RWPE2 (cell line): Measurements from ENCODE around the gene COMMD1.

ENCODE experiments used
- ATAC-seq: fragments of 200-7000 bp; cut with Tn5 transposase; 3 replicates; pipeline ENCODE4 v1.9.1; 2021; ENCODE audit warnings: low read depth
- DNase-seq: peaks from one replicate; pipeline ENCODE4 v3.0.0-alpha.2; 2020; ENCODE audit warnings: low spot score
- H3K27ac ChIP-seq: fragments of 450-650 bp; 2 replicates; pipeline ENCODE4 v1.5.1; 2017; ENCODE audit warnings: mild to moderate bottlenecking; ENCODE audit not compliant: poor library complexity, severe bottlenecking
- H3K27me3 ChIP-seq: fragments of 250-450 bp; sonication (Bioruptor Pico); 2 replicates; pipeline ENCODE4 v1.5.1; 2021; ENCODE audit warnings: mild to moderate bottlenecking, moderate library complexity; ENCODE audit not compliant: insufficient read depth, poor library complexity, severe bottlenecking
- H3K36me3 ChIP-seq: fragments of 250-450 bp; sonication (Bioruptor Pico); 2 replicates; pipeline ENCODE4 v1.5.1; 2020; ENCODE audit warnings: low read depth, mild to moderate bottlenecking, moderate library complexity
- H3K4me1 ChIP-seq: fragments of 250-450 bp; sonication (Bioruptor Pico); 2 replicates; pipeline ENCODE4 v1.5.1; 2021; ENCODE audit warnings: mild to moderate bottlenecking, moderate library complexity; ENCODE audit not compliant: insufficient read depth, poor library complexity, severe bottlenecking
- H3K4me3 ChIP-seq: fragments of 250-450 bp; sonication (Bioruptor Pico); 2 replicates; pipeline ENCODE4 v1.5.1; 2021; ENCODE audit warnings: mild to moderate bottlenecking, moderate library complexity; ENCODE audit not compliant: severe bottlenecking
- H3K9me3 ChIP-seq: fragments of 250-450 bp; sonication (Bioruptor Pico); 2 replicates; pipeline ENCODE4 v1.5.1; 2021; ENCODE audit warnings: mild to moderate bottlenecking, moderate library complexity; ENCODE audit not compliant: severe bottlenecking
- TF ChIP-seq, protein P1 (sequence below): fragments of 450-650 bp; IDR thresholded peaks from one replicate; pipeline ENCODE4 v1.5.1; 2017; ENCODE audit warnings: mild to moderate bottlenecking, moderate library complexity; ENCODE audit not compliant: poor library complexity, severe bottlenecking

COMMD1 gene

DNA sequence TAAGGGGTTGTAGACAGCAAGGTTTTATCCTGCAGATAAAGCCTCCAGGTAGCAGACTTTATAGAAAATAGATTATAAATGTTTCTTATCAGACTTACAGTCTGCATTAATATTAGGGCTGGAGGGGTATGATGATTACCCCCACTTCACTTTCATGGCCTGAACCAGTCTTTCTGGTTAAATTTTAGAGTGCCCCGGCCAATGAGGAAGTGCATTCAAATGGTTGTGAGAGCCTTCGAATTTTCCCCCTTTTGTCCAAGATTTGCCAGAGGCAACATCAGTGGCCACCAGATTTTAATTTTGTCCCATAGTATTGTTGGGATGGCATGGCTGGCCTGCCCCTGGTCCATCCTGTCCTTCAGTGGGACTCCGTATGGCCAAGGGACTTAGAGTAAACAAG, 31.6 kb downstream of the COMMD1 start:
- no peaks in the 10 kb centered on the region for H3K27me3 ChIP-seq
- no peak for ATAC-seq
- no peaks in the 10 kb centered on the region for H3K9me3 ChIP-seq
- H3K4me1 ChIP-seq: no peaks in the 10 kb centered on the region
- no peak overlapping the region for H3K4me3 ChIP-seq
- DNase-seq: no peak
- TF ChIP-seq, protein P1, sequence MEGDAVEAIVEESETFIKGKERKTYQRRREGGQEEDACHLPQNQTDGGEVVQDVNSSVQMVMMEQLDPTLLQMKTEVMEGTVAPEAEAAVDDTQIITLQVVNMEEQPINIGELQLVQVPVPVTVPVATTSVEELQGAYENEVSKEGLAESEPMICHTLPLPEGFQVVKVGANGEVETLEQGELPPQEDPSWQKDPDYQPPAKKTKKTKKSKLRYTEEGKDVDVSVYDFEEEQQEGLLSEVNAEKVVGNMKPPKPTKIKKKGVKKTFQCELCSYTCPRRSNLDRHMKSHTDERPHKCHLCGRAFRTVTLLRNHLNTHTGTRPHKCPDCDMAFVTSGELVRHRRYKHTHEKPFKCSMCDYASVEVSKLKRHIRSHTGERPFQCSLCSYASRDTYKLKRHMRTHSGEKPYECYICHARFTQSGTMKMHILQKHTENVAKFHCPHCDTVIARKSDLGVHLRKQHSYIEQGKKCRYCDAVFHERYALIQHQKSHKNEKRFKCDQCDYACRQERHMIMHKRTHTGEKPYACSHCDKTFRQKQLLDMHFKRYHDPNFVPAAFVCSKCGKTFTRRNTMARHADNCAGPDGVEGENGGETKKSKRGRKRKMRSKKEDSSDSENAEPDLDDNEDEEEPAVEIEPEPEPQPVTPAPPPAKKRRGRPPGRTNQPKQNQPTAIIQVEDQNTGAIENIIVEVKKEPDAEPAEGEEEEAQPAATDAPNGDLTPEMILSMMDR: no peak
- no peak overlapping the region for H3K27ac ChIP-seq
- H3K36me3 ChIP-seq: no peaks in the 10 kb centered on the region

DNA sequence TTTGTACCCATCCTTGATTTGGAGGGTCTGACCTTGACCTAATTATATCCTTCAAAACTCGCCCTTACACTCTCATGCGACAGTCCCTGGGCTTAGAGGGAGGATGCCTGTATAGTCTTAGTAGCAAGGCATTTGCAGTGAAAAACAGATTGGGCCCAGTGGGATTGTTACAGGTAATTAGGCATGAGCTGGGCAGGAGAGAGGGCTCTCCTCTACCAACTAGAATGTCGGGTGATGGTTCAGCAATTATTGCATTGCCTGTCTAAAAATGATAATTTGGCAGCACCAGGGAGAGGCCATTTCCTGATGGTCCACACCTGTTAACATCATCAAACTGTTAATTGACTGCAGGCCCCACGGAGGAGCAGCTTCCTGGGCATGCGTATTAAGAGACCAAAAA, 32.4 kb downstream of the COMMD1 start:
- DNase-seq (no peak), ATAC-seq (no peak)
- Histone ChIP-seq H3K4me3 (no peak overlapping the region), H3K27me3 (no peaks in the 10 kb centered on the region), H3K36me3 (no peaks in the 10 kb centered on the region), H3K27ac (no peak overlapping the region), H3K4me1 (no peaks in the 10 kb centered on the region), H3K9me3 (no peaks in the 10 kb centered on the region)
- TF ChIP-seq, protein P1: no peak

DNA sequence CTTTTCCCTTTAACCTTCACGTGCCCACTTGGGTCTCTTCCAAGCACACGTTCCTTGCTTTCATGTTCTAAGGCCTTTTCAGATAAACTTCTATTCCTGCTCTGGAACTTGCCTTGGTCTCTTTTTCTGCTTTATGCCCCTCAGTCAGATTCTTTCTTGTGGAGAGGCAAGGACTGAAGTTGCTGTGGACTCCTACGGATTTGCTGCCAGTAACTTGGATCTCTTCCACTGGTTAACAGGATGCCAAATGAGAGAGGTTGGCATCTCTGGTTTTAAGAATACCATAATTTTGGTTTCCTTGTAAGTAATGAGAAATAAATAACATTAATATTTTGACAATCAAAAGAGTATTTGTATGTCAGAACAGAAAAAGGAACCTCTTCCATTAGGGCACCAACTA, 33.0 kb downstream of the COMMD1 start:
- no peak for DNase-seq
- Histone ChIP-seq H3K36me3 (no peaks in the 10 kb centered on the region), H3K27ac (no peak overlapping the region)

DNA sequence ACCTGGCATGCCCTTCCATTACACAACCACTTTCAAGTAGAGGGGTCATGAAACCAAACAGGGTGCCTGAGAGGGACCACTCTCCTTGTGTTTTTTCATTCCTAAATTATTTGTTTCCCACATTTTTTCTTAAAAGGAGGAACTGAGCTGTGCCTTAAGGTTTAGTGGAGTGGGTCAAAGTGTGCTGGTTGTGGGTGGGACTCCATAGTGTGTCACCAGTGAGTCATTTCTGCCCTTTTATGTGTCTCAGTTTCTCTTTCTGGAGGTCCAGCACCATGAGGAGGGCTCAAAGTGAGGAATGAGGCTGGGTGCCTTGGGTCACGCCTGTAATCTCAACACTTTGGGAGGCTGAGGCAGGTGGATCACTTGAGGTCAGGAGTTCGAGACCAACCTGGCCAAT, 37.8 kb downstream of the COMMD1 start:
- Histone ChIP-seq H3K27ac (no peak overlapping the region), H3K9me3 (no peaks in the 10 kb centered on the region), H3K4me3 (no peak overlapping the region), H3K27me3 (no peaks in the 10 kb centered on the region), H3K36me3 (no peaks in the 10 kb centered on the region), H3K4me1 (peaks cover 7% of the 10 kb centered on the region)
- ATAC-seq: no peak
- no peak for DNase-seq
- TF ChIP-seq, protein P1: no peak

More for the DNA sequence above, 33.0 kb downstream of the COMMD1 start:
- no peak for ATAC-seq
- Histone ChIP-seq H3K9me3 (no peaks in the 10 kb centered on the region), H3K27me3 (no peaks in the 10 kb centered on the region), H3K4me3 (no peak overlapping the region), H3K4me1 (no peaks in the 10 kb centered on the region)
- TF ChIP-seq, protein P1: no peak

DNA sequence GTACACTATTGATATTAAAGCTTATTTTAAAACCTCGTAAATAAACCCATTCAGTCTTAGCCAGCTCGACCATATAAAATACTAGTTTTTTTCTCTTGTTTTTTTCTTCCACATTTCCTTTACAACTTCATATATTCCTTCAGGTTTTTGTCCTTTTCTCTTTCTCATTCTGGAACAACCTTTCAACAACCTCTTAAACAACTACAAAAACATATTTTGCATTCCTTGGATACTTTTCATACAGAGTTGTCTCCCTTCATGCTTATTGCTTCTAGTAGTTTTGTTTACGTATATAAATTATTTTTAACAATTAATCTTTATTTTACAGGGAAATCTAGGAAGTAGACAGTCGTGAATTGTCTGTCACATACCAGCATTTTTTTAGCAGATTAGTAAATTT, 41.2 kb downstream of the COMMD1 start:
- Histone ChIP-seq H3K36me3 (no peaks in the 10 kb centered on the region), H3K27me3 (no peaks in the 10 kb centered on the region), H3K4me1 (peaks cover 7% of the 10 kb centered on the region), H3K9me3 (no peaks in the 10 kb centered on the region), H3K4me3 (no peak overlapping the region), H3K27ac (no peak overlapping the region)
- DNase-seq: no peak
- TF ChIP-seq, protein P1: no peak
- ATAC-seq: no peak
